ENCODE data around the gene NEDD9.

DNA sequence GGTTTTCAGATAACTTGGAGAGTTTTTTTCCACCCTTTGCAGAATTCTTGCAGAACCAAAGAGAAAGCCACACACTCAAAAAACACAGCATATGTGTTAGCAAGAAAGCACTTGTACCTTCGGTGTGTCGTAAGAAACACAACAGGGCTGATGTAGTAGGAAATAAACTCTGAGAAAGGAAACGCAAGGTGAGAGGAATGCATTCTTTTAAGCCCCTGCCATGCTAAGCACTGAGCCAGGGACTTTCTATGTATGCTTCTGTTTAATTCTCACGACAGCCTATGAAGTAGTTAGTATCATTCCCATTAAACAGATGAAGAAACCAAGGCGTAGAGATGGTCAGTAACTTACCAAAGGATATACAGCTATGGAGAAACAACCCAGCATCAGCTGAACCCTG lies 23.1 kb downstream of the NEDD9 start:
- TF ChIP-seq, protein P1, sequence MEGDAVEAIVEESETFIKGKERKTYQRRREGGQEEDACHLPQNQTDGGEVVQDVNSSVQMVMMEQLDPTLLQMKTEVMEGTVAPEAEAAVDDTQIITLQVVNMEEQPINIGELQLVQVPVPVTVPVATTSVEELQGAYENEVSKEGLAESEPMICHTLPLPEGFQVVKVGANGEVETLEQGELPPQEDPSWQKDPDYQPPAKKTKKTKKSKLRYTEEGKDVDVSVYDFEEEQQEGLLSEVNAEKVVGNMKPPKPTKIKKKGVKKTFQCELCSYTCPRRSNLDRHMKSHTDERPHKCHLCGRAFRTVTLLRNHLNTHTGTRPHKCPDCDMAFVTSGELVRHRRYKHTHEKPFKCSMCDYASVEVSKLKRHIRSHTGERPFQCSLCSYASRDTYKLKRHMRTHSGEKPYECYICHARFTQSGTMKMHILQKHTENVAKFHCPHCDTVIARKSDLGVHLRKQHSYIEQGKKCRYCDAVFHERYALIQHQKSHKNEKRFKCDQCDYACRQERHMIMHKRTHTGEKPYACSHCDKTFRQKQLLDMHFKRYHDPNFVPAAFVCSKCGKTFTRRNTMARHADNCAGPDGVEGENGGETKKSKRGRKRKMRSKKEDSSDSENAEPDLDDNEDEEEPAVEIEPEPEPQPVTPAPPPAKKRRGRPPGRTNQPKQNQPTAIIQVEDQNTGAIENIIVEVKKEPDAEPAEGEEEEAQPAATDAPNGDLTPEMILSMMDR (IDR thresholded peaks at IDR 0.05) = no peak
- no peak for TF ChIP-seq POLR2AphosphoS5 (IDR thresholded peaks at IDR 0.05; ENCODE audit: low read depth, low read length)
